Measurements from ENCODE around the gene SLC25A33.
A peak's percentile ranks its signal among the peaks of the same experiment; 100 is the strongest.

SLC25A33 gene

GRCh38 chr1:9589144-9589718 lies 50.0 kb downstream of the SLC25A33 start:
- peak; percentile 25 for DNase-seq (ENCODE audit: low read depth)

- DNase-seq (ENCODE audit: low read depth): no peak
These were observed 50.5 kb downstream of the SLC25A33 start for GRCh38 chr1:9589719-9590157.

GRCh38 chr1:9590201-9590600 lies 50.9 kb downstream of the SLC25A33 start:
- no peak for DNase-seq (ENCODE audit: low read depth)

GRCh38 chr1:9590945-9591668 lies 51.8 kb downstream of the SLC25A33 start:
- no peak for DNase-seq (ENCODE audit: low read depth)

- no peak for DNase-seq (ENCODE audit: low read depth)
These were observed 52.6 kb downstream of the SLC25A33 start for GRCh38 chr1:9591669-9592509.

- no peak for DNase-seq (ENCODE audit: low read depth)
These were observed 53.3 kb downstream of the SLC25A33 start for GRCh38 chr1:9592510-9593075.

GRCh38 chr1:9593147-9593491 lies 53.9 kb downstream of the SLC25A33 start:
- no peak for DNase-seq (ENCODE audit: low read depth)

GRCh38 chr1:9593492-9594465 lies 54.5 kb downstream of the SLC25A33 start:
- DNase-seq (ENCODE audit: low read depth): peak; percentile 40

GRCh38 chr1:9594471-9595155 lies 55.3 kb downstream of the SLC25A33 start:
- DNase-seq (ENCODE audit: low read depth): no peak

GRCh38 chr1:9595156-9595967 lies 56.1 kb downstream of the SLC25A33 start:
- no peak for DNase-seq (ENCODE audit: low read depth)

- no peak for DNase-seq (ENCODE audit: low read depth)
These were observed 56.7 kb downstream of the SLC25A33 start for GRCh38 chr1:9595968-9596340.

- DNase-seq (ENCODE audit: low read depth): no peak
These were observed 57.3 kb downstream of the SLC25A33 start for GRCh38 chr1:9596415-9597123.

GRCh38 chr1:9597361-9598315 lies 58.4 kb downstream of the SLC25A33 start:
- no peak for DNase-seq (ENCODE audit: low read depth)

GRCh38 chr1:9598316-9598700 lies 59.0 kb downstream of the SLC25A33 start:
- no peak for DNase-seq (ENCODE audit: low read depth)

- DNase-seq (ENCODE audit: low read depth): no peak
These were observed 60.5 kb downstream of the SLC25A33 start for GRCh38 chr1:9599741-9600140.

- DNase-seq (ENCODE audit: low read depth): no peak
These were observed 61.9 kb downstream of the SLC25A33 start for GRCh38 chr1:9600861-9601834.
